ENCODE measurements around the gene INCA1. TPM values are rescaled to one million over a fixed set of nuclear protein-coding genes. Genes with fewer than 3 reads are reported as not detected.

The INCA1 gene
- total RNA-seq, 6 donors from 2014 or later: 1.4 to 32.5 (median 3.1) TPM

DNA sequence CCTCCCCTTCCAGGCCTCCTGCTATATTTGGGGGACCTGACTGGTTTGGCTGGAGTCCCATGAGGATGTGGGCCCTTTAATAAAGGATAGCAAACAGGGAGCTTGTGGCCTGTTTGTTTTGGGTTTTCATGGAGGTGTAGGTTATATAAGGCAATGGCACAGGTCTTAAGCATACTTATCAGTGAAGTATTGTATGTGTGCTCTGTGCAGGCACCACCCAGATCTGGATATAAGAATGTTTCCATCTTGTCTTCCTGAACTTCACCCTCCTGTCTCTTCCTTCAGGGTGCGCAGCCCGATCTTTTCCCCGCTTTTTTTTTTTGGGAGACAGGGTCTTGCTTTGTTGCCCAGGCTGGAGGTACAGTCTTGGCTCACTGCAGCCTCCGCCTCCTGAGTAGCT is 27.3 kb upstream of the INCA1 start:
- Histone ChIP-seq H3K9me3 (no peaks in the 10 kb centered on the region), H3K27ac (peak overlapping the region in 3 of 4 donors; percentile 48 to 75 (median 62)), H3K36me3 (peaks cover 24 to 45% (median 42%) of the 10 kb centered on the region in 4 donors), H3K4me1 (peaks cover 0 to 21% (median 10%) of the 10 kb centered on the region in 4 donors), H3K27me3 (no peaks in the 10 kb centered on the region), H3K4me3 (no peak overlapping the region)
- DNase-seq (no peak), ATAC-seq (ENCODE audit: low FRiP score in 2 of 2) (no peak)
- TF ChIP-seq EP300 (IDR thresholded peaks at IDR 0.05) (no peak), POLR2AphosphoS5 (IDR thresholded peaks at IDR 0.05) (no peak), POLR2A (IDR thresholded peaks at IDR 0.05) (no peak)
- TF ChIP-seq, protein P1, sequence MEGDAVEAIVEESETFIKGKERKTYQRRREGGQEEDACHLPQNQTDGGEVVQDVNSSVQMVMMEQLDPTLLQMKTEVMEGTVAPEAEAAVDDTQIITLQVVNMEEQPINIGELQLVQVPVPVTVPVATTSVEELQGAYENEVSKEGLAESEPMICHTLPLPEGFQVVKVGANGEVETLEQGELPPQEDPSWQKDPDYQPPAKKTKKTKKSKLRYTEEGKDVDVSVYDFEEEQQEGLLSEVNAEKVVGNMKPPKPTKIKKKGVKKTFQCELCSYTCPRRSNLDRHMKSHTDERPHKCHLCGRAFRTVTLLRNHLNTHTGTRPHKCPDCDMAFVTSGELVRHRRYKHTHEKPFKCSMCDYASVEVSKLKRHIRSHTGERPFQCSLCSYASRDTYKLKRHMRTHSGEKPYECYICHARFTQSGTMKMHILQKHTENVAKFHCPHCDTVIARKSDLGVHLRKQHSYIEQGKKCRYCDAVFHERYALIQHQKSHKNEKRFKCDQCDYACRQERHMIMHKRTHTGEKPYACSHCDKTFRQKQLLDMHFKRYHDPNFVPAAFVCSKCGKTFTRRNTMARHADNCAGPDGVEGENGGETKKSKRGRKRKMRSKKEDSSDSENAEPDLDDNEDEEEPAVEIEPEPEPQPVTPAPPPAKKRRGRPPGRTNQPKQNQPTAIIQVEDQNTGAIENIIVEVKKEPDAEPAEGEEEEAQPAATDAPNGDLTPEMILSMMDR (IDR thresholded peaks at IDR 0.05): no peak
- WGBS, 2 donors: 88 to 92% methylated on average over 4 of the region's 4 CpGs

DNA sequence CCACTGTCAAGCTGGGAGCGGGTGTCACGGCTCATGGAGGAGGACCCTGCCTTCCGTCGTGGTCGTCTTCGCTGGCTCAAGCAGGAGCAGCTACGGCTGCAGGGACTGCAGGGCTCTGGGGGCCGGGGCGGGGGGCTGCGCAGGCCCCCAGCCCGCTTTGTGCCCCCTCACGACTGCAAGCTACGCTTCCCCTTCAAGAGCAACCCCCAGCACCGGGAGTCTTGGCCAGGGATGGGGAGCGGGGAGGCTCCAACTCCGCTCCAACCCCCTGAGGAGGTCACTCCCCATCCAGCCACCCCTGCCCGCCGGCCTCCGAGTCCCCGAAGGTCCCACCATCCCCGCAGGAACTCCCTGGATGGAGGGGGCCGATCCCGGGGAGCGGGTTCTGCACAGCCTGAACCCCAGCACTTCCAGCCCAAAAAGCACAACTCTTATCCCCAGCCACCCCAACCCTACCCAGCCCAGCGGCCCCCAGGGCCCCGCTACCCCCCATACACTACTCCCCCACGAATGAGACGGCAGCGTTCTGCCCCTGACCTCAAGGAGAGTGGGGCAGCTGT is 26.3 kb upstream of the INCA1 start:
- H3K27ac ChIP-seq: peak overlapping the region; percentile 34 to 62 (median 50)

DNA sequence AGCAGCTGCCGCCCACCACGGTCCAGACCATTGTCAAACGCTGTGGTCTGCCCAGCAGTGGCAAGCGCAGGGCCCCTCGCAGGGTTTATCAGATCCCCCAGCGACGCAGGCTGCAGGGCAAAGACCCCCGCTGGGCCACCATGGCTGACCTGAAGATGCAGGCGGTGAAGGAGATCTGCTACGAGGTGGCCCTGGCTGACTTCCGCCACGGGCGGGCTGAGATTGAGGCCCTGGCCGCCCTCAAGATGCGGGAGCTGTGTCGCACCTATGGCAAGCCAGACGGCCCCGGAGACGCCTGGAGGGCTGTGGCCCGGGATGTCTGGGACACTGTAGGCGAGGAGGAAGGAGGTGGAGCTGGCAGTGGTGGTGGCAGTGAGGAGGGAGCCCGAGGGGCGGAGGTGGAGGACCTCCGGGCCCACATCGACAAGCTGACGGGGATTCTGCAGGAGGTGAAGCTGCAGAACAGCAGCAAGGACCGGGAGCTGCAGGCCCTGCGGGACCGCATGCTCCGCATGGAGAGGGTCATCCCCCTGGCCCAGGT is 24.9 kb upstream of the INCA1 start:
- WGBS, 2 donors: 96 to 97% methylated on average over 22 to 27 of the region's 30 CpGs
- ATAC-seq (ENCODE audit: low FRiP score in 2 of 2) (no peak), DNase-seq (peak in 1 of 2 donors; percentile 72)
- H3K27me3 ChIP-seq: no peaks in the 10 kb centered on the region
- no peak overlapping the region for H3K27ac ChIP-seq
- peaks cover 30 to 69% (median 60%) of the 10 kb centered on the region in 4 donors for H3K36me3 ChIP-seq
- no peak for TF ChIP-seq POLR2A (IDR thresholded peaks at IDR 0.05)
- H3K4me3 ChIP-seq: no peak overlapping the region
- no peaks in the 10 kb centered on the region for H3K9me3 ChIP-seq
- H3K4me1 ChIP-seq: peaks cover 0 to 21% (median 10%) of the 10 kb centered on the region in 4 donors

More for the DNA sequence above, 26.3 kb upstream of the INCA1 start:
- Histone ChIP-seq H3K4me3 (no peak overlapping the region), H3K27me3 (no peaks in the 10 kb centered on the region), H3K36me3 (peaks cover 24 to 54% (median 51%) of the 10 kb centered on the region in 4 donors), H3K4me1 (peaks cover 0 to 21% (median 10%) of the 10 kb centered on the region in 4 donors), H3K9me3 (no peaks in the 10 kb centered on the region)
- WGBS, 2 donors: 87 to 91% methylated on average over 20 to 27 of the region's 29 CpGs
- DNase-seq (peak in 1 of 2 donors; percentile 66), ATAC-seq (ENCODE audit: low FRiP score in 2 of 2) (peak in 1 of 2 donors; percentile 11)
- TF ChIP-seq EP300 (IDR thresholded peaks at IDR 0.05) (no peak), POLR2AphosphoS5 (IDR thresholded peaks at IDR 0.05) (no peak), POLR2A (IDR thresholded peaks at IDR 0.05) (no peak)
- TF ChIP-seq, protein P1 (IDR thresholded peaks at IDR 0.05): no peak

DNA sequence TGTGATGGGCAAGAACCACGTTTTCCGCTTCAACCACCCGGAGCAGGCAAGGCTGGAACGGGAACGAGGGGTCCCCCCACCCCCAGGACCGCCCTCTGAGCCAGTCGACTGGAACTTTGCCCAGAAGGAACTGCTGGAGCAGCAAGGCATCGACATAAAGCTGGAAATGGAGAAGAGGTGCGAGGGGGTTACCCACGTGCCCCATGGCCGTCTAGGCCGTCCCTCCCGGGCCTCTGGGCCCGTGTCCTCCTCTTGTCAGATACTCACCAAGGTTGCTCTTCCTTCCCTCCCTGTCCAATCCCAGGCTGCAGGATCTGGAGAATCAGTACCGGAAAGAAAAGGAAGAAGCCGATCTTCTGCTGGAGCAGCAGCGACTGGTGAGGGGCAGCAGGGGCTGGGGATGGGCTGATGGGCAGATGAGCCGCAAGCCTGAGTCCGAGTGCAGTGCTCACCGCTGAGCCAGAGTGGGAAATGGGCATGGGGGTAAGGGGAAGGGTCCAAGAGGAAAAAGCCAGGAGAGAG is 23.2 kb upstream of the INCA1 start:
- DNase-seq (peak in 1 of 2 donors; percentile 63), ATAC-seq (ENCODE audit: low FRiP score in 2 of 2) (no peak)
- Histone ChIP-seq H3K4me1 (peaks cover 0 to 18% (median 5%) of the 10 kb centered on the region in 4 donors), H3K27ac (no peak overlapping the region), H3K36me3 (peaks cover 31 to 84% (median 73%) of the 10 kb centered on the region in 4 donors), H3K27me3 (no peaks in the 10 kb centered on the region), H3K9me3 (no peaks in the 10 kb centered on the region), H3K4me3 (no peak overlapping the region)
- WGBS, 2 donors: 87 to 88% methylated on average over 19 to 20 of the region's 20 CpGs
- TF ChIP-seq POLR2AphosphoS5 (IDR thresholded peaks at IDR 0.05): no peak
- no peak for TF ChIP-seq EP300 (IDR thresholded peaks at IDR 0.05)
- no peak for TF ChIP-seq POLR2A (IDR thresholded peaks at IDR 0.05)
- TF ChIP-seq, protein P1 (IDR thresholded peaks at IDR 0.05): no peak

DNA sequence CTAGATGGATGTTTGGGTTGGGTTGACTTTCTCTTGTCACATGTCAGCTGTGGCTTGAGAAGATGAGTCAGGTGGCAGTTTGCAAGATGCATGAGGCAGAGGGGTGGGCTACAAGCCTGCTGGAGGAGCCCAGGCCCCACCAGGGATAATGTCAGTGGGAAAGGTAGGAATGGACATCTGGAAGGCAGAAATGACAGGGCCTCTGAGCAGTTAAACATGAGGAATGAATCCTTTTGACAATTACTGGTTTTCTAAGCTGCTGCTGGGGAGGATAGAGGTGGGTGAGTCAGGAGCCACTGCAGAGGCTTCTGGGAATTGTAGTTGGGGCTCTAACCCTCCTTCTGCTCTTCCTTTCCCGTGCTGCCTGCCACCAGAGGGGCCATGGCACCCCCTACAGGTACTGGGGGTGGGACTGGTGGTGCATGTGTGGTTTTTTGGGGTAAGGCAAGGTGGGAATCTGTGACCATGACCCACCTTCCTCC is 22.2 kb upstream of the INCA1 start:
- WGBS, 2 donors: 42 to 71% methylated on average over 1 of the region's 1 CpG
- no peak for ATAC-seq (ENCODE audit: low FRiP score in 2 of 2)

More for the DNA sequence above, 22.2 kb upstream of the INCA1 start:
- Histone ChIP-seq H3K9me3 (no peaks in the 10 kb centered on the region), H3K27me3 (no peaks in the 10 kb centered on the region), H3K4me3 (no peak overlapping the region), H3K27ac (no peak overlapping the region), H3K4me1 (peaks cover 0 to 9% (median 3%) of the 10 kb centered on the region in 4 donors), H3K36me3 (peaks cover 36 to 94% (median 82%) of the 10 kb centered on the region in 4 donors)
- no peak for TF ChIP-seq POLR2A (IDR thresholded peaks at IDR 0.05)
- TF ChIP-seq POLR2AphosphoS5 (IDR thresholded peaks at IDR 0.05): no peak
- TF ChIP-seq EP300 (IDR thresholded peaks at IDR 0.05): no peak
- TF ChIP-seq, protein P1 (IDR thresholded peaks at IDR 0.05): no peak
- no peak for DNase-seq

Measured in upper lobe of left lung (tissue), 6 donors.